Endothelial cell of umbilical vein (primary cell): ENCODE measurements around the gene GARS1. TPM values are rescaled to one million over a fixed set of nuclear protein-coding genes. Genes with fewer than 3 reads are reported as not detected.

Experiments
- BruUV-seq: library from RNA; stranded (reverse); fragments of 400-500 nt; replicated peaks from 2 replicates; lab custom pipeline; 2021; lab: Mats Ljungman, UMichigan
- CTCF ChIA-PET: fragments of 300-600, 350-600 bp; sonication (Branson Sonifier 250); formaldehyde crosslinking; loops from one replicate; lab custom pipeline; 2021; ENCODE audit warnings: antibody characterized with exemption, inconsistent platforms; lab: Charles Lee
- POLR2A ChIA-PET: fragments of 300-600, 350-600 bp; sonication (Branson Sonifier 250); formaldehyde crosslinking; loops from one replicate; lab custom pipeline; 2021; ENCODE audit warnings: antibody characterized with exemption, inconsistent platforms; lab: Charles Lee
- DNase-seq: peaks from one replicate; pipeline ENCODE4 v3.0.0-alpha.2; 2011; ENCODE audit warnings: low read depth, low spot score
- FAIRE-seq: peaks from 2 replicates; lab custom pipeline; 2011; peaks lifted over from hg19 to GRCh38; lab: Jason Lieb, UNC
- H2AFZ ChIP-seq: 2 replicates; pipeline ENCODE4 v1.6.0; 2012; ENCODE audit warnings: low read depth, low read length, control low read depth, inconsistent platforms
- H3K27ac ChIP-seq: 2 replicates; pipeline ENCODE4 v1.5.1; 2011; ENCODE audit warnings: low read depth, mild to moderate bottlenecking, control low read depth, low read length, moderate library complexity; ENCODE audit not compliant: insufficient read depth
- H3K27me3 ChIP-seq, 2 experiments: 2 replicates each; pipeline versions ENCODE4 v1.6.0 to v1.6.1; 2011; ENCODE audit warnings: low read length in 2 of 2, mixed read lengths in 1 of 2; ENCODE audit not compliant: control insufficient read depth in 2 of 2, insufficient read depth in 2 of 2
- H3K36me3 ChIP-seq, 2 experiments: 2 replicates in 1 of 2; 3 replicates in 1 of 2; pipeline ENCODE4 v1.5.1; 2011; ENCODE audit warnings: low read length in 2 of 2, mild to moderate bottlenecking in 1 of 2, moderate library complexity in 1 of 2; ENCODE audit not compliant: control insufficient read depth in 2 of 2, insufficient read depth in 2 of 2; ENCODE audit errors: extremely low read depth in 1 of 2
- H3K4me1 ChIP-seq: 3 replicates; pipeline ENCODE4 v1.5.1; 2011; ENCODE audit warnings: mild to moderate bottlenecking, low read length; ENCODE audit not compliant: control insufficient read depth, insufficient read depth; ENCODE audit errors: extremely low read depth
- H3K4me2 ChIP-seq: 2 replicates; pipeline ENCODE4 v1.6.1; 2011; ENCODE audit warnings: low read length, control low read depth, mixed read lengths; ENCODE audit not compliant: insufficient read depth
- H3K4me3 ChIP-seq, 3 experiments: fragments of 200-600 bp in 1 of 3; sonication (generic), shearing (Covaris generic) in 1 of 3; replicated peaks in 1 of 3; 2 replicates each; pipeline ENCODE4 v1.5.1; 2011 to 2016; ENCODE audit warnings: control low read depth in 3 of 3, low read length in 3 of 3, mild to moderate bottlenecking in 2 of 3, inconsistent platforms in 1 of 3, low read depth in 1 of 3, moderate library complexity in 1 of 3; ENCODE audit not compliant: insufficient read depth in 1 of 3
- H3K79me2 ChIP-seq: 2 replicates; pipeline ENCODE4 v1.6.0; 2012; ENCODE audit warnings: low read length, inconsistent platforms; ENCODE audit not compliant: control insufficient read depth, insufficient read depth
- H3K9ac ChIP-seq: replicated peaks from 2 replicates; pipeline ENCODE3; 2011; ENCODE audit warnings: low read length, control low read depth; ENCODE audit not compliant: insufficient read depth; ENCODE audit errors: extremely low read depth
- H3K9me1 ChIP-seq: replicated peaks from 3 replicates; pipeline ENCODE4 v1.6.0; 2011; ENCODE audit warnings: mild to moderate bottlenecking, low read length; ENCODE audit not compliant: control insufficient read depth, insufficient read depth; ENCODE audit errors: extremely low read depth
- H3K9me3 ChIP-seq: replicated peaks from 2 replicates; pipeline ENCODE4 v1.5.1; 2012; ENCODE audit warnings: low read length, inconsistent platforms; ENCODE audit not compliant: control insufficient read depth, insufficient read depth
- H4K20me1 ChIP-seq: replicated peaks from 2 replicates; pipeline ENCODE3; 2011; ENCODE audit warnings: mild to moderate bottlenecking, low read length; ENCODE audit not compliant: control insufficient read depth, insufficient read depth; ENCODE audit errors: extremely low read depth
- EZH2 ChIP-seq: IDR thresholded peaks from 2 replicates; pipeline ENCODE4 v1.6.1; 2012; ENCODE audit warnings: borderline replicate concordance, low read depth, mild to moderate bottlenecking, moderate library complexity, low read length, inconsistent platforms; ENCODE audit not compliant: severe bottlenecking
- FOS ChIP-seq: IDR thresholded peaks from 2 replicates; pipeline ENCODE4 v1.6.1; 2011; ENCODE audit warnings: mild to moderate bottlenecking, low read length, moderate library complexity, borderline replicate concordance; ENCODE audit not compliant: insufficient read depth
- GATA2 ChIP-seq: IDR thresholded peaks from 2 replicates; pipeline ENCODE4 v1.7.0; 2011; ENCODE audit warnings: low read depth, mild to moderate bottlenecking, moderate library complexity, mixed read lengths, low read length; ENCODE audit not compliant: insufficient read length, insufficient read depth
- JUN ChIP-seq: IDR thresholded peaks from 2 replicates; pipeline ENCODE4 v1.6.1; 2011; ENCODE audit warnings: borderline replicate concordance, low read depth; ENCODE audit not compliant: insufficient read length, insufficient read depth
- MYC ChIP-seq: IDR thresholded peaks from one replicate; pipeline ENCODE4 v1.6.1; 2011; ENCODE audit warnings: mild to moderate bottlenecking, low read depth, low read length
- POLR2A ChIP-seq: IDR thresholded peaks from 2 replicates; pipeline ENCODE4 v1.6.1; 2012; ENCODE audit warnings: low read depth, mild to moderate bottlenecking, control low read depth, low read length
- POLR2AphosphoS5 ChIP-seq: IDR thresholded peaks from 2 replicates; pipeline ENCODE4 v1.6.1; 2012; ENCODE audit warnings: low read depth, mild to moderate bottlenecking, control low read depth, low read length, moderate library complexity; ENCODE audit not compliant: insufficient read depth
- dilution Hi-C: fragments of 300-500 bp; cut with MboI; formaldehyde crosslinking; loops from one replicate; pipeline ENCODE4 v1.15.0; 2019; ENCODE audit warnings: low sequenced_read_pairs; ENCODE audit not compliant: extremely low pct_ligation_motif_present
- intact Hi-C: fragments of 100-400 bp; cut with micrococcal nuclease; formaldehyde crosslinking; loops from one replicate; pipeline ENCODE4 v1.10.0; 2022
- polyA plus RNA-seq, 4 experiments: library from polyadenylated mRNA; depleted of rRNA in 3 of 4; stranded (reverse) in 3 of 4; unstranded in 1 of 4; fragments of >200 nt; gene quantifications; 2 replicates each; pipeline versions ENCODE4 v1.2.1 to v1.2.3, GENCODE V29; 2011 to 2012; ENCODE audit warnings: missing spikeins in 1 of 4
- total RNA-seq: library from RNA; stranded (reverse); gene quantifications from 2 replicates; pipeline ENCODE4 v1.2.3, GENCODE V29; 2021
- TF ChIP-seq, protein P1 (sequence below): IDR thresholded peaks from 2 replicates; pipeline ENCODE4 v1.6.1; 2011; ENCODE audit not compliant: insufficient read depth, insufficient read length
- TF ChIP-seq, protein P2 (sequence below), 2 donors: IDR thresholded peaks; 1 replicate in 1 of 2; 2 replicates in 1 of 2; pipeline ENCODE4 v1.5.1; 2011; ENCODE audit warnings: low read length in 2 of 2, mild to moderate bottlenecking in 2 of 2, moderate library complexity in 2 of 2, control low read depth in 1 of 2, inconsistent platforms in 1 of 2, low read depth in 1 of 2; ENCODE audit not compliant: insufficient read depth in 1 of 2; ENCODE audit errors: extremely low read depth in 1 of 2

The GARS1 gene
- total and polyA plus RNA-seq, 2 donors (not counting 3 experiments of a cell fraction or from before 2014, with no cell fraction given) = 194 to 295 TPM

DNA sequence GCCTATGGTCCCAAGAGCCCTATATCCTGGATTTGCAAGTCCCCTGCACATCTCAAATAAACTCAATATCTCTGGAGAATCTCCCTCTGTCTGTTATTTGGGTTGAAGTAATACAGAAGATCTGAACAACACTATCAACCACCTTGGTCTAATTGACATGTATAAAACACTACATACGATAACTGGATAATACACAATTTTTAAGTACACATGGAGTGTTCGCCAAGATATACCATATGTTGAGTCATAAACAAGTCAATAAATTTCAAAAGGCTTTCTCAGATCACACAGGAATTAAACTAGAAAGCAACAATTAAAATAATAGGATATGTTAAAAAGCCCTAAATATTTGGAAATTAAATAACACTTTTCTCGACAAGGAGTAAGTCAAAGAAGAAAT is 5.6 kb upstream of the GARS1 start:
- Histone ChIP-seq H3K9ac (no peak overlapping the region), H4K20me1 (no peaks in the 10 kb centered on the region), H3K4me3 (no peak overlapping the region), H3K36me3 (peaks cover 3 to 4% of the 10 kb centered on the region in 2 experiments), H3K27me3 (no peaks in the 10 kb centered on the region), H3K79me2 (peaks cover 9% of the 10 kb centered on the region), H3K9me1 (no peaks in the 10 kb centered on the region), H2AFZ (no peak overlapping the region), H3K4me1 (peaks cover 5% of the 10 kb centered on the region), H3K9me3 (no peaks in the 10 kb centered on the region), H3K27ac (no peak overlapping the region), H3K4me2 (no peak overlapping the region)
- dilution Hi-C loops = no loop called here
- no peak for TF ChIP-seq FOS
- TF ChIP-seq, protein P1, sequence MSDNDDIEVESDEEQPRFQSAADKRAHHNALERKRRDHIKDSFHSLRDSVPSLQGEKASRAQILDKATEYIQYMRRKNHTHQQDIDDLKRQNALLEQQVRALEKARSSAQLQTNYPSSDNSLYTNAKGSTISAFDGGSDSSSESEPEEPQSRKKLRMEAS = no peak
- no peak for TF ChIP-seq POLR2A
- no peak for TF ChIP-seq GATA2
- no peak for TF ChIP-seq EZH2
- no peak for TF ChIP-seq POLR2AphosphoS5
- TF ChIP-seq, protein P2, sequence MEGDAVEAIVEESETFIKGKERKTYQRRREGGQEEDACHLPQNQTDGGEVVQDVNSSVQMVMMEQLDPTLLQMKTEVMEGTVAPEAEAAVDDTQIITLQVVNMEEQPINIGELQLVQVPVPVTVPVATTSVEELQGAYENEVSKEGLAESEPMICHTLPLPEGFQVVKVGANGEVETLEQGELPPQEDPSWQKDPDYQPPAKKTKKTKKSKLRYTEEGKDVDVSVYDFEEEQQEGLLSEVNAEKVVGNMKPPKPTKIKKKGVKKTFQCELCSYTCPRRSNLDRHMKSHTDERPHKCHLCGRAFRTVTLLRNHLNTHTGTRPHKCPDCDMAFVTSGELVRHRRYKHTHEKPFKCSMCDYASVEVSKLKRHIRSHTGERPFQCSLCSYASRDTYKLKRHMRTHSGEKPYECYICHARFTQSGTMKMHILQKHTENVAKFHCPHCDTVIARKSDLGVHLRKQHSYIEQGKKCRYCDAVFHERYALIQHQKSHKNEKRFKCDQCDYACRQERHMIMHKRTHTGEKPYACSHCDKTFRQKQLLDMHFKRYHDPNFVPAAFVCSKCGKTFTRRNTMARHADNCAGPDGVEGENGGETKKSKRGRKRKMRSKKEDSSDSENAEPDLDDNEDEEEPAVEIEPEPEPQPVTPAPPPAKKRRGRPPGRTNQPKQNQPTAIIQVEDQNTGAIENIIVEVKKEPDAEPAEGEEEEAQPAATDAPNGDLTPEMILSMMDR (IDR thresholded peaks at IDR 0.05; ENCODE audit: extremely low read depth in 1 of 2, insufficient read depth in 1 of 2, low read depth in 1 of 2, low read length in 2 of 2) = no peak
- no peak for TF ChIP-seq JUN
- TF ChIP-seq MYC = no peak
- intact Hi-C loops = no loop called here
- no TSS peak for BruUV-seq
- CTCF ChIA-PET = no interaction called here
- POLR2A ChIA-PET = no interaction called here
- DNase-seq (no peak), FAIRE-seq (no peak)
